GM21786 (cell line): ENCODE data around the gene GNAI3.

Source experiments
- ATAC-seq: cut with Tn5 transposase; IDR thresholded peaks from one replicate; pipeline ENCODE4 v1.9.1; 2021; ENCODE audit not compliant: unreplicated experiment

The GNAI3 gene

GRCh38 chr1:109634771-109635750 is 86.6 kb downstream of the GNAI3 start:
- ATAC-seq, result no peak

GRCh38 chr1:109635862-109636200 is 87.4 kb downstream of the GNAI3 start:
- ATAC-seq, result no peak

- no peak for ATAC-seq
Measured at GRCh38 chr1:109636201-109636952, 88.0 kb downstream of the GNAI3 start.

- no peak for ATAC-seq
Measured at GRCh38 chr1:109637446-109637845, 89.0 kb downstream of the GNAI3 start.

- ATAC-seq, result no peak
Measured at GRCh38 chr1:109639063-109639840, 90.8 kb downstream of the GNAI3 start.

GRCh38 chr1:109639841-109640184 is 91.4 kb downstream of the GNAI3 start:
- no peak for ATAC-seq

GRCh38 chr1:109640285-109640865 is 92.0 kb downstream of the GNAI3 start:
- peak; percentile 69 for ATAC-seq

- ATAC-seq, result no peak
Measured at GRCh38 chr1:109641078-109641740, 92.8 kb downstream of the GNAI3 start.

- no peak for ATAC-seq
Measured at GRCh38 chr1:109641861-109642260, 93.4 kb downstream of the GNAI3 start.

GRCh38 chr1:109642626-109643025 is 94.2 kb downstream of the GNAI3 start:
- ATAC-seq, result no peak

- peak; percentile 73 for ATAC-seq
Measured at GRCh38 chr1:109643385-109644230, 95.2 kb downstream of the GNAI3 start.

GRCh38 chr1:109644670-109645069 is 96.3 kb downstream of the GNAI3 start:
- ATAC-seq, result no peak

- no peak for ATAC-seq
Measured at GRCh38 chr1:109649491-109649914, 101.1 kb downstream of the GNAI3 start.

GRCh38 chr1:109650609-109651008 is 102.2 kb downstream of the GNAI3 start:
- ATAC-seq, result no peak

GRCh38 chr1:109652402-109652801 is 104.0 kb downstream of the GNAI3 start:
- ATAC-seq, result no peak

- ATAC-seq, result no peak
Measured at GRCh38 chr1:109653306-109653705, 104.9 kb downstream of the GNAI3 start.

- ATAC-seq, result no peak
Measured at GRCh38 chr1:109654519-109654918, 106.1 kb downstream of the GNAI3 start.

GRCh38 chr1:109655615-109656519 is 107.5 kb downstream of the GNAI3 start, which contains the start of gene GSTM4:
GSTM4 (plus strand) TSS chr1:109656099; CDS start chr1:109656390, 291 bp downstream.
- peak; percentile 92 for ATAC-seq
